NCI-H187 (cell line): Measurements from ENCODE around the gene ESRRB.
A peak's percentile ranks its signal among the peaks of the same experiment; 100 is the strongest.

Experiments used
- DNase-seq, 2 experiments: peaks; one replicate each; lab custom pipeline; 2025; lab: John Stamatoyannopoulos, UW

ESRRB gene

DNA sequence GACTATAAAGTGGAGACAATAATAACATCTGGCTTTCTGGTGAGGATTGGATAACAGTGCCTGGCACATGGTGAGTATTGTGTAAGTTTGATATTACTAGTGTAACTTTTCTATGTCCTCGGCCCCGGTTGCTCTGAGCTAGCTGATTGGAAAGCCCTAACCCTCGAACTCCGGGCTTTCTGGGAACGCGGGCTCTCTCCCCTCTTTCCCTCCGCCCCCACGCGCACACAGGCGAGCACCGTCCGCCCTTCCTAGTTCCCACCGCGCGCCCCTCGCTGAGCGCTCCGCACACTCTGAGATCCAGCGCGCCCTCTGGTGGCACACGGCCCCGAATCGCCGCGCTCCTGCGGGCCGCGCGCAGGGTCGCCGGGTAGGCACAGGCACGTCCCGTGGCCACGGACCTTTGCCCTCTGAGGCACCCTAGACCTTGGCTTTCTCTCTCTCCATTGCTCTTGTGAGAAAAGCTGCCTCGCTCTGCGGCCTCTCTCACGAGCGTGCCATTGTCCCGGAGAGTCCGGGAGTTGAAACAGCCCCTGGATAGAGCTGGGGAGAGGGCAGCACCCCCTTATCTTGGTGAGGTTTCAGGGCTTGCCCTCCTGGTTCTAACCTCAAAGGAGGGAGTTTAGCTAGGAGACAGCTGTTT lies 23.2 kb upstream of the ESRRB start:
- DNase-seq: no peak

DNA sequence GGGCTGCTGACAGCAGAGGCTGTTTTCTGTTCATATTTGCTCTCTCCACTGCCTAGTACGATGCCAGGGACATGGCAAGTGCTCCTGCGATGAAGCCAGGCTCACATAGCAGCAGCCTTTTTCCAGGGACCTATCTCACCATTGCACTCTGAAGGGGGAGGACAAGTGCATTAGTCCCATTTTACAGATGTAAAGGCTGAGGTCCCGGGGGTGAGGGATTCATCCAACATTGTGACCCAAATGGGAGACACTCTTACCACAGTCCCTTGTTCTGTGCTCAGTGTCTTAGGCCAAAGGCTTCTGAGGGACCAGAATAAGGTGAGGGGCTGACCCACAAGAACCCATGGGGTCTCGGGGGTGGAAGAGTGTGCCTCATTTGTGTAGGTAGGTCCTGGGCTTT lies 21.6 kb upstream of the ESRRB start:
- no peak for DNase-seq

DNA sequence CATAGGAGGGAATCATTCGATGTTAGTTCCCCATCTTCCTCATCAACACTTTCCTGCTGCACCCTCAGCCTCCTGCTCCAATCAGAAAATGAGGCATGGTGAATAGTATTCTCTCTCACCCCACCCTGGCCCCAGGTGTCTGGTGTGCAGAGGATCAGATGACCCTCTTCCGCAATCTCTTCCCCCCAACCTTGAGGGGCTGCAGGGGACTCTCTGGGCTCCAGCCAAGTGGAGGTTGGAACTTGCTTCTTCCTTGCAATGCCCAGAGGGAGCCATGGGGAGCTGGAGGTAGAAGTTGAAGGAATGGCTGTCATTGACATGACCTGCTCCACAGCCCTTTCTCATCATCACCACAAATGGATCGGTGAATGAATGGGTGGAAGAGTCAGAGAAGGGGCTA lies 20.2 kb upstream of the ESRRB start:
- no peak for DNase-seq

DNA sequence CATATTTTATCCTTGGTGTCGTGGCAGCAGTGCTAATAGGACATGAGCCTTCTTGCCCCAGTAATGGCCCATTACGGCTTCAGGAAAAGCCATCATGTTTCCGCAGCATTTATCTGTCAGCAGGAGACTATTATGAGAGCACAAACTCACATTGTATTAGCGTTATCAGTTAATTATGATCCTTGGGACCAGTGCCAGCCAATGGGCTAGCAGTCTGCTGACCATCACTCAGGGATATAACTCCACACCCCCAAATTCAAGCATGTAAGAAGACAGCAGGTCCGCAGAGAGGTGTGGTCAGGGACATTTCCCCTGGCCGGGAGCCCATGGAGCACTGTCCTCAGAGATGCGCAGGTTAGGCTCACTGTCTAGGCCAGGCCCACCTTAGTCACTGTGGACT lies 4.9 kb upstream of the ESRRB start:
- DNase-seq: no peak

DNA sequence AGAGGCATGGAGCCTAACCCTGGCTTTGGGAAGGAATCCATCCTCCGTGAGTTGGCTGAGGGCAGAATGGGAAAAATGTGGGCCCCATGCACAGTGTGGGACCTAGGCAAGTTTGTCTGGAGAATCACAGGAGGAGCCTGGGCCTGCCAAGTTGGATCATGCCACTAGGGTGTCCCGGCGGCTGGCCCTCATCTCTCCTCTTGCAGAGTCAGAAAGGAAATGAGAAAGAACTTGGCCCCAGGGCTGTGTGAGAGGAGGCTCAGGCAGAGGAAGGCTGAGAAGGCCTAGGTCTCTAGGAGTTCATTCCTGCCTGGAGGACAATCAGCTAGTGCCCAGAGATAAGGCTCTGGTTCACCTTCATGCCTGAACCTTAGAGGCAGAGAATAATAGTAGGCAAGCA lies 2.5 kb upstream of the ESRRB start:
- no peak for DNase-seq

DNA sequence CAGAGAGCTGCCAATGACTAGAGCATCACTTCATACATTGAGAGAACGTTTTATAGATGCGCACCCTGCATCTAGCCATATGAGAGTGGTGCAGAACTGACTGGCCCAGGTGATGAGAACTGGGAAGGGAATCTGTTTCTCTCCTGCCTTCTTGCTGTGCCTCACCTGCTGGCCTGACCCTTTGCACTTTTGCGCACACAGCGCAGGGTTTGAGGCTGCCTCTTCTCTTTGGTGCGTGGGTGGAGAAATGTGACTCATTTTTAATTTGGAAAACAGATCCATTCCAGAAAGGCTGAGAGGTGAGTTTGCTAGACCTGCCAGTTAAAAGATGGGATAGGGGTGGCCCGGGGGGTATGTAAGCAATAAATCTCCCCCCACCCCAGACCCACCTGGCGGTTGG lies 453 bp upstream of the ESRRB start:
- no peak for DNase-seq

DNA sequence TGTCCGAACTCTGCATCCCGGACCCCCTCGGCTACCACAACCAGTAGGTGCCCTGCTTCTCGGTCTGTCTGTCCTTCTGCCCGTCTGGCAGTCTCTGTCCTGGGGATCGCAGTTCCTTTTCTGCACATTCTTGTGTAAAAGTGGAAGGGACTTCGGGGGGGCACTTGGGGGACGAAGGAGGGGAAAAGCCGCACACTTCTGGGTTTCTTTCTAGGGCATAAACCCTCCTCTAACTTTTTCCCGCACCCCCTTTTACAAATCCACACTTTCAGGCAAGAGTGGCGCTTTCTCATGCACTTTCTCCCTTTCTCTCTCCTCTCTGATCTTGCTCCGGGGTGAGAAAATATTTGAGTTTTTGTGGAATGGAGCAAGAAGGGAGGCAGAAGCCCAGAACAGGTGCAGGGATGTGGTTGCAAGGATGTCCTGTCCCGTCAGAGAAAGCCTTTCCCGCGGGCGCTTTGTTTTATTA lies 506 bp downstream of the ESRRB start:
- no peak for DNase-seq

DNA sequence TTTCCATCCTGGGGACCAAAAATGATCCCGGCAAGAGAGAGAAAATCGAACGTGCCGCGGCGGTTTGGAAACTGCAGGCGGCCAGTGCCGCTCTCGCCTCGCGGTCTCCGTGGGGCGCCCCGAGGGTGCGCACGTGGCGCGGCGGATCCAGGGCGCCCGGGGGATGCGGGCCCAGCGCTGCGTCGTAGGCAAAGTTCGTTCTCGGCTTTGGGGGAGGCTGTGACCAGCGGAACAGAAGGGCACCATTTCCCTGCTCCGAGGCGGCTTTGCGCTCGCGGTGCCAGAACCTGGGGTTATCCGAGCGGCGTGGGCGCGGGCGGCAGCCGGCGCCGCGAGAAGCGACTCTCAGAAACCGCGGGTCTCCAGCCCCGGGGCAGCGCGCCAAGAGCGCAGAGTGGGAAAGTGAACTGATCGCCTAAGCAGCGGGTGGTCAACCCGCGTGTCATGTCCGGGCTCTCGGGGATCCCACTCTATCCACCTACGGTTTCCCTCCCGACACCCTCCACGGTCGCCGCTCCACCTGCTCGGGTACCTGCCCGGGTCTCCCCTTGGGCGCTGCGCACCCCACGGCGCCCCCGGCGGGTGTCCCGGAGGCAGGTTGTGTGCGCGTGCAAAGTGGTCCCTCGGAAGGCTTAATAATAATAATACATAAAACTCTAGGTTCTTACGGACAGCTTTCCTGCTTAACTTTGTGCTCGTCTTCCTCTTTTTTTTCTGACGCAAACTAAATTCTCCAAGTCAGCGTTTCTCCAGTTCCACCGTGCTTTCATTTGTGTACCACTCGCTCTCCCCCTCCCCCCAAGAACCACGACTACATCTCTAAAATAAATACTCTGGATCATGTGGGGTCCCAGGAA lies 1.2 kb downstream of the ESRRB start:
- DNase-seq: no peak

DNA sequence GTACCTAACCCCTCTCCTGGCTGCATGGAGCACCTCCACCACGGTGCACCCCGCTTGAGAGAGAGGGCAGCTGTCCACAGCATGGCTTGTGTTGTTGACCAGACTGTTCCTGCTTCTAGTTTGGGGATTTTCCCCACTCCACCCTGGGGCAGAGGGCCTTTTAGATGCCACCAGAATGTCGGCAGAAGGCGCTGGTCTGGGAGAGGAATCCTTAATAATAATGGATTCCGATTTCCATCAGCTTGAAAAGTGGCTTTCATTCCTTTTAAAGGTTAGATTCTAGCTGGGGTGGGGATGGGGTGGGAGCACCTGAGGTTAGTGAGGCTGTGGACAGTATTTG lies 1.8 kb downstream of the ESRRB start:
- DNase-seq: no peak

DNA sequence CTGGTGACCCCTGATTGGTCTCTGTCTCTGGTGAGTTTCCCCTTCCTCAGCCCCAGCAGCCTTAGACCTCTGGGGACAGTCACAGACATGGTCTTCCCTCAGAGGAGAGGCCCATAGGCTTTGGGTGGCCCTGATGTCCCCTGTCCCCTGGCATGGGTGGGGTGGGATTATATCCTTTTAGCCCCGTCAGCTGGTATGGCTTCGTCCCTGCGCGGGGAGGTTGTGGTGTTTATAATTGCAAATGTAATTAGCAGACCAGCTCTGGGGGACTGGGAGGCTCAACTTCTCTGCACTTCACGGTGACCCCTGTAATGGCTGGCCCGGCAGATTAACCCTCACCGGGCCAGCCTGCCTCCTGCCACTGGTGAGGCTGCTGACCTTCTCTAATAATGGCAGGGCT lies 5.1 kb downstream of the ESRRB start:
- DNase-seq: no peak

DNA sequence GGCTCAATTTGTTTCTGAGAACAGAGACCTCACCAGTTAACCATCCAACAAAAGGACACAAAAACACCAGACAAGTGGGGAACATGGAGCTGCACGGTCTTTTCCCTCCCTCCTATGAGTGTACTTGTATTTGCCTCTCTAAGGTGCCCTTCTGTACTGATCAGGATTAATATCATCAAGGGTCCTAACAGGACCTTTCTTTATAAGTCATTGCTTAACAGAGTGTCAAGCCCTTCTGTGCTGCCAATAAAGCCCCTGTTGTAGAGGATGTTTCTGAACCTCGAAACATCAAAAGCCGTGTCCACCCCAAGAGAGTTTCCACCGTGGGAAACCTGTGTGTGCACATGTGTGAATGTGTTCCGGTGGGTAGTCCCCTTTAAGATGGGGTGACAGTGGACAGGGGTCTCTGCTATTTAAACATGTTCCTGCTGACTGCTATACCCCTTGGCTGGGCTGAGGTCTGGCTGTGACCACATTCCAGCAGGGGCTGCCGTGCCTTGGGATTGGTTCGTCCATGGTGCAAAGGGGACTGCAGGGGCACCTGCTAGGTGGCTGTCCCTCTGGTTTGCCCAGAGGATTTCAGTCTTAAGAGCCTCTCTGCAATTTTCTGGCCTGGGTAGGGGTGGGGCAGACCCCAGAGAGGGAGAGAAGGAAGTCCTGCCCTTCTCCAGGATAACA lies 6.0 kb downstream of the ESRRB start:
- no peak for DNase-seq

DNA sequence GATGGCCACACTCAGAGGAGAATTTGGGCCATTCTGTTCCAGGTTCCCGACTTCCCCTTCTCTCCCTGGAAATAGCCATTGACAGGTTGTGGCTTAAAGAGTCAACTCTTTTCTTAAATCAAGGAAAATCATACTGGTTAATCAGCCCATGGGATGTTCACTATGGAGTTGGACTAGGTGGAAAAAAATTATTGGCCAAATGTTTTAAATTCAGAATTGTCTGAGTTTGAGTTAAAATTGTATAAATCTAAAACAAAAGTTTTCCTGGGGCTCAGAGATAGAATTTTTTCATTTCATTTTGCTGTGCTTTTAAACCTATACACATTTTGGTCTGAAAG lies 6.5 kb downstream of the ESRRB start:
- DNase-seq: no peak

DNA sequence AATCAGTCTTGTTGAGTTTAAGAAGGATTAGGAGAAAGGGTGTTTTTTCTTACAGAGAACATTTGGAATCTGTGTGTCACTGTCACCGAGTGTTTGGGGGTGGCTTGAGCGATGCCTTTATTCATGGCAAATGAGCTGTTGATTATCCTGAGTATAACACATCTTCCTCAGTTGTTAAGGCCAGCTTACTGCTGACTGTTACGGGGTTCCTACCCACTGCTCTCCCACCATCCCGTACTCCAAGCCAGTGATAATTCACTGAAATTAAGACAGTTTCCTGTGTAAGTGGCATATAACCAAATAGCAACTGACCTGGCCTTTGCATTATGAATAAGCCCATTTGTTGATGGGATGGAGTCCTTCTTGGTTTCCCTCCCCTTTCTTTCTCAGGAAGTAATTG lies 9.5 kb downstream of the ESRRB start:
- DNase-seq: no peak

DNA sequence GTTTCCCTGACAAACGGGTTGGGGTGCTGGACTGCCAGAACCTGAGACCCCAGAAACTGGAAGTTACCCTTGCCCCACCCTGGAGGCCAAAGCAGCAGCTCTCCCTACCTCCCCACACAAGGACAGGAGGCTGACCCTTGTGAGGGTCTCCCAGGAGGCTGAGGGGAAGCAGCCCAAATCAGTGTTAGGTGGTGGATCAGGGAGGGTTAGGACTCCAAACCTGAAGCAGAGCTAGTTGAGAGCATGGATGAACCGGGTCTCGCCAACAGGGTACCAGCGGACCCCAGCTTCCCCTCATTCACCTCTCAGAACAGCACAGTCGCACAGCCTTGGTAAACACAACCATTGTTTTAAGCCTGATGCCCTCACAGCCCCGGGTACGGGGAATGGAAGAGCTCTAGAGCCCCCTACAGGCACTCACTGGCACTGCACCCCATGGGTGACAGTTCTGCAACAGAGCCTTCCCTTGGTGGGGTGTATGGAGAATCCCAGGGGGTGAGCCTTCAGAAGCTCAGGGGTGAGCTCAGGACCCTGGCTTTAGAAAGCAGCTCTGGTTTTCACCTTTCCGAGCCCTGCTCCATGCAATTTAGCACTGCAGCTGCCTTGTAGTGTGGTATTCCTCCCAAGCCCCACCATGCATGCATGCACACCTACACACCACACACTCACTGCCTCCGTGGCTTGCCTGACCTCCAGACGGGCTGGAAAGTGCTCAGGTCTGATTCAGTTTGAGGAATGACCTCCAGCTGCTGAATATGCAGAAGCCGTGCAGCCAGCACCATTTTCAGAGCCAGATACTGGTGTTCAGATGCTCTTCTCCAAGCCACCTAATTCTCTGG lies 11.2 kb downstream of the ESRRB start:
- peak; percentile 31 to 58 for DNase-seq

DNA sequence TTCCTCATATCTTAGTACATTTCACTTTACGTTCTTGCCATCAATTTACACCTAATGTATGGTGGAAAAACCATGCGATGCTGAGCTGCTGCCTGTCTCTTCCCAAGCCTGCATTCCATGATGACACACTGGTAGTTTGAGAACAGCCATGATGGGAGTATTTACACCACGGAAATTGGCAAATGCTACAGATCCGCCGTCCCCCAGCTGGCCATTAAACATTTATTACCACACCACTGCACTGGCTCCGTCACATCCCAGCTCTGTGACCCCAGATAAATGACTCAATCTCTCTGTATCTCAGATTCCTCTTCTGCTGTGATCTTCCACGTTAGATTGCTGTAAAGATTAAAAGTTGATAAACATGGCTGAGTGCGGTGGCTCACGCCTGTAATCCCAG lies 13.9 kb downstream of the ESRRB start:
- DNase-seq: no peak

DNA sequence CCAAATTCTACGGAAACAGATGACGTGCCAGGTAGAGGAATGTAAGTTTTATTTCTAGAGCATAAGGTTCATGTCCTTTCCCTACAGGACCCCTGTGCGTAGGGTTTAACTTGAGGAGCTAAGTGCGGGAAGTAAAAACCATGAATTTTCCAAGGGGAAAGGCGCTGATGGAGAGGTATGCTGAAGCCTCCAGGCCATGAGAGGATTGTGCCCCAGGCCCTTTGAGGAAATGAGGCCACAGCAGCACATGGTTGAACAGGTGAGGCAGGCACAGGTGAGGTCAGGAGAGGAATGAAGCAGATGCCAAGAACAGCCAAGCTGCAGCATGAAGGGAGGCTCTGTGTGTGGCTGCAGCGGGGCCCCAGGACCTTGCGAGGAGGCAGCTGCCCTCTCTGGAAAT lies 14.7 kb downstream of the ESRRB start:
- DNase-seq: no peak

DNA sequence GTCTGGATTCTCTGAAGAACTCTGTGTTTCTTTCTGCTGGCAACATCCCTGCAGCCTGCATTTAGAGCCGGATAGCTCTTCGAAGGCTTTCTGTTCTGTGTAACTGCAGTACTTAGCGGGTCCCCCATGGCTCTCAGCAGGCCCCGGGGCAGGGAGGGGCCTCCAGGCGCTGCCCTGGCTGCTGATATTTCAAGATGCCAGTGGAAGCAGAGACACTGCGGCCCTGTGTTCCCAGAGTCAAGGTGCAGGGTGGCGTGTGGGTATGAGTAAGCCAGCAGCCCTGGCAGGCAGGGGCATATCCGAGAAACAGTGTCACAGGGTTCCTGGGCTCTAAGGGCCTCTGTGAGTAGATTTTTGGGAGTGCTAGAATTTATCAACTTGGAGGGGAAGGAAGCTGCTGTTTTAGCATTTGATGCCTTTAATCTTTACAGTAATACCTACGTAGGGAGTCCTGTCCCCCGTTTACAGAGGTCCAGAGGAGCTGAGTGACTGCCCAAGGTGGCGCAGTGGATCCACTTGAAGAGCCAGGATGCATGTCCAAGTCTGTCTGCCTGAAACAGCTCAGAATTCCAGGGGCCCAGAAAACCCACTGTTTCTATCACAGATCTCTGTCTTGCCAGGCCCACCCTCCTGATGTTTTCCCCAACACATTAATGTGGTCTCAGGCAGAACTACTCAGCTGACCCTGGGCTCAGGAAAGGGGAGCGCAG lies 16.2 kb downstream of the ESRRB start:
- no peak for DNase-seq

DNA sequence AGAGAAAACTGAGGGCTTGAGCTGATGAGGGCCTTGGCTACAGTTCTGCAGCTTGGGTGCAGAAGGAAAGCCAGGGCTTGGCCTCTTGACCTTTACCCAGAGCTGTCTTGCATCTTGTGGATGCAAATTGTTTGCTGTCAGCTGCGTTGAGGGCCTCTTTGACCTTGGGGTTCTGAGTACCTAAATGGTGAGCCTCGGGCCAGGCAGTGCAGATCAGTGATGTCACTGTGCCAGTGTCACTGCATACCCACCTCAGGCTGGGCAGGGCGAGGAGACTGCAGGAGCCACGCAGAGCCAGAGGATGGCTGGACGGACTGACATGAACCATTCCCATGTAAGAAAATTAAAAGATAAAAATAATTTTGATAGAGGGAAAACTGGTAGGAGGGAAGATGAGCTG lies 18.6 kb downstream of the ESRRB start:
- no peak for DNase-seq

DNA sequence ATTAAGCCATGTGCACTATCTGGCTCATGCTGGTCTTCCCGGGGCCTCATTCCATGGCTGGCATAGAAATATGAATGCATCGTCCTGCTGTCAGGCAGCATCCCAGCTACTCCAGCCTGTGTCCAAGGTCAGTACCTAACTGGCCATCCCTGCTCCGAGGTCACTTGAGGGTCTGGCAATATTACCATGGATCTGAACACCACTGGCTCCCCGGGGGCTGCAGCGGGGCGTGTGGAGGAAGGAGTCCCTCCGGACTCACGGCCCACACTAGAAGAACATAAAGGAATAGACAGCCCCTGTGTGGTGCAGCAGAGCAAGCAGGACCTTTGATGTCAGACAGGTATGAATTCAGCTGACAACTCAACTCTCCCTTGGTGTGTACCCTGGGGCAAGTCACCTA lies 19.2 kb downstream of the ESRRB start:
- DNase-seq: no peak

DNA sequence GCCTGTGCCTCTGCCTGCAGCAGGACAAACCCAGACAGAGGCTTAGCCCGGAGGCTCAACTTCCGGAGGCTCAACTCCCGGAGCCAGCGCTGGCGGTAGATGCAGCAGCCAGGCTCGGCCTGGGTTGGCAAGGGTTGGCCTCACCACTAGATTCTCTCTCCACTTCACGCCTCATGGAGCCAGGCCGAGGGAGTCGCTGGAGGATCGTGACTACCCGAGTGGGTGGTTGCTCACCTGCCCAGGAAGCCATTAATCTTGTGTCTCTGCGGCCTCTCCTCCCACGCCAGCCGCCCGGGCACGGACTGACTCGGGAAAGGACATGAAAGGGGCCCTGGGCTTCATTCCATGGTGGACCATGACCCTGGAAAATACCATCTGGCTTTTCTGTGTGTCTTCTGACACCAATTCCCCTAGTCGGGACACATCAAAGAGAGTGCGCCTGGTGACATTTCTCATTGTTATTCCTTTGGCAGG lies 20.8 kb downstream of the ESRRB start:
- DNase-seq: no peak

DNA sequence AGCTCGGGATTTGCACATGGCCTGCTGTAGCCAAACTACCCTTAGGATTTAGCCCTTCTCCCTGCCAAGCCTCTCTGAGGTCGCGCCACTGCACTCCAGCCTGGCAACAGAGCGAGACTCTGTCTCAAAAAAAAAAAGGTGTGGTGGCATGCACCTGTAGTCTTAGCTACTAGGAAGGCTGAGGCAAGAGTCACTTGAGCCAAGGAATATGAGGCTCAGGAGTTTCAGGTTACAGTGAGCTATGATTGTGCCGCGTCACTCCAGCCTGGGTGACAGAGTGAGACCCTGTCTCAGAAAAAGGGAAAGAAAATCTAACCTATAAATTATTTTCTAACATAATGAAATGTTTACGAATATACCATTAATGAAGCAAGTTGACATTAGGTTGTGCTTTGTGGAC lies 29.7 kb downstream of the ESRRB start:
- peak in 1 of 2 experiments; percentile 36 for DNase-seq
